A549 (cell line): ENCODE results near the gene HHATL. TPM values are rescaled to one million over a fixed set of nuclear protein-coding genes. Genes with fewer than 3 reads are reported as not detected.

Experiments
- ATAC-seq, 2 experiments: fragments of 200-7000 bp in 1 of 2; fragments of >200 bp in 1 of 2; cut with Nextera tagmentation in 1 of 2; cut with Tn5 transposase in 1 of 2; 3 replicates each; pipeline versions ENCODE4 v1.8.0 to v1.9.1; 2018 to 2020; ENCODE audit warnings: mild to moderate bottlenecking in 1 of 2, moderate library complexity in 1 of 2
- CTCF ChIA-PET: fragments of 300-600 bp; sonication (Branson Sonifier 250); formaldehyde crosslinking; extraction: SDS; loops from one replicate; lab custom pipeline; 2021; ENCODE audit warnings: antibody characterized with exemption, inconsistent platforms; lab: Yijun Ruan, JAX
- POLR2A ChIA-PET: fragments of 350-600 bp; formaldehyde crosslinking; extraction: SDS; loops from one replicate; lab custom pipeline; 2021; ENCODE audit warnings: antibody characterized with exemption, inconsistent platforms; lab: Yijun Ruan, JAX
- DNase-seq, 2 experiments: peaks; one replicate each; pipeline versions ENCODE4 v3.0.0 to v3.0.0-alpha.2; 2011 to 2016; ENCODE audit warnings: low read depth in 1 of 2, low spot score in 1 of 2
- FAIRE-seq: peaks from 2 replicates; lab custom pipeline; 2011; peaks lifted over from hg19 to GRCh38; lab: Jason Lieb, UNC
- H3K27ac ChIP-seq, 2 experiments: fragments of >200 bp; sonication (Bioruptor Twin); formaldehyde crosslinking; 3 replicates each; pipeline ENCODE4 v1.5.1; 2016 to 2017
- H3K4me1 ChIP-seq: fragments of >200 bp; sonication (Bioruptor Twin); formaldehyde crosslinking; 3 replicates; pipeline ENCODE4 v1.6.1; 2016
- H3K4me2 ChIP-seq: fragments of >200 bp; sonication (Bioruptor Twin); formaldehyde crosslinking; 3 replicates; pipeline ENCODE4 v1.6.1; 2016
- H3K4me3 ChIP-seq: fragments of >200 bp; sonication (Bioruptor Twin); formaldehyde crosslinking; 3 replicates; pipeline ENCODE4 v1.5.1; 2016
- H3K9me3 ChIP-seq: fragments of >200 bp; sonication (Bioruptor Twin); formaldehyde crosslinking; 3 replicates; pipeline ENCODE4 v1.6.1; 2016
- CHD2 ChIP-seq: fragments of 150-350 bp; IDR thresholded peaks from 2 replicates; pipeline ENCODE4 v1.6.1; 2014; ENCODE audit warnings: low read length; ENCODE audit not compliant: partially characterized antibody
- E2F6 ChIP-seq: IDR thresholded peaks from 2 replicates; pipeline ENCODE4 v1.6.1; 2012; ENCODE audit warnings: low read depth, borderline replicate concordance
- ELK1 ChIP-seq: fragments of 150-350 bp; IDR thresholded peaks from 2 replicates; pipeline ENCODE4 v1.6.1; 2014; ENCODE audit warnings: low read depth, mild to moderate bottlenecking, low read length
- HOXA7 ChIP-seq: fragments of 250-450 bp; sonication (Bioruptor Pico); IDR thresholded peaks from 2 replicates; pipeline ENCODE4 v1.5.0; 2020; ENCODE audit warnings: mild to moderate bottlenecking, moderate library complexity
- MAFK ChIP-seq: fragments of 450-650 bp; IDR thresholded peaks from 2 replicates; pipeline ENCODE4 v1.6.1; 2014; ENCODE audit not compliant: partially characterized antibody
- MAZ ChIP-seq: fragments of 150-350 bp; IDR thresholded peaks from 2 replicates; pipeline ENCODE4 v1.6.1; 2014; ENCODE audit warnings: antibody characterized with exemption, low read depth, low read length, borderline replicate concordance
- NR3C1 ChIP-seq: fragments of >200 bp; sonication (Bioruptor Twin); formaldehyde crosslinking; IDR thresholded peaks from 3 replicates; pipeline ENCODE4 v1.6.1; 2017
- PHF8 ChIP-seq: fragments of 200-600 bp; sonication (generic); IDR thresholded peaks from 2 replicates; pipeline ENCODE4 v1.6.1; 2016; ENCODE audit warnings: low read depth, mild to moderate bottlenecking, antibody characterized with exemption, moderate library complexity, borderline replicate concordance
- RARB ChIP-seq: fragments of 250-450 bp; sonication (Bioruptor Pico); IDR thresholded peaks from 2 replicates; pipeline ENCODE4 v1.8.0; 2021; ENCODE audit warnings: mild to moderate bottlenecking, moderate library complexity
- REST ChIP-seq: fragments of 200-600 bp; sonication (generic); IDR thresholded peaks from 2 replicates; pipeline ENCODE4 v1.6.1; 2016; ENCODE audit warnings: antibody characterized with exemption, mild to moderate bottlenecking, moderate library complexity
- RFX5 ChIP-seq: fragments of 450-650 bp; IDR thresholded peaks from 2 replicates; pipeline ENCODE4 v1.7.1; 2014; ENCODE audit warnings: antibody characterized with exemption, mild to moderate bottlenecking, moderate library complexity
- ZC3H11A ChIP-seq: fragments of 450-650 bp; IDR thresholded peaks from 2 replicates; pipeline ENCODE4 v1.6.1; 2014; ENCODE audit warnings: antibody characterized with exemption, mild to moderate bottlenecking
- WGBS: methylation state at CpG from one replicate; pipeline ENCODE4 v1.1.6; 2017; ENCODE audit errors: missing lambda C conversion rate; 5-methylcytosine and 5-hydroxymethylcytosine counted together
- polyA plus RNA-seq, 4 experiments: library from polyadenylated mRNA; depleted of rRNA in 3 of 4; stranded (reverse); fragments of >200 nt; fragmentation: RNase III in 1 of 4; extraction: RNeasy Plus Mini Kit Qiagen cat#74134 plus additional on column Dnase treatment in 1 of 4; gene quantifications; 2 replicates in 3 of 4; 3 replicates in 1 of 4; pipeline ENCODE4 v1.2.3, GENCODE V29; 2011 to 2017
- TF ChIP-seq, protein P1 (sequence below): fragments of >200 bp; sonication (Bioruptor Twin); formaldehyde crosslinking; IDR thresholded peaks from 3 replicates; pipeline ENCODE4 v1.6.1; 2016
- TF ChIP-seq, protein P2 (sequence below): IDR thresholded peaks from 2 replicates; pipeline ENCODE4 v1.6.1; 2012
- TF ChIP-seq, protein P3 (sequence below): fragments of 250-450 bp; sonication (Bioruptor Pico); IDR thresholded peaks from 2 replicates; pipeline ENCODE4 v1.5.0; 2020; ENCODE audit warnings: low read depth, mild to moderate bottlenecking, moderate library complexity
- TF ChIP-seq, protein P4 (sequence below): fragments of 450-650 bp; IDR thresholded peaks from 2 replicates; pipeline ENCODE4 v1.6.1; 2014; ENCODE audit warnings: antibody characterized with exemption

Gene HHATL
- polyA plus RNA-seq, 2 of the 4 experiments (the other 2 are of a cell fraction) = not detected

- Histone ChIP-seq H3K9me3 (no peaks in the 10 kb centered on the region), H3K4me1 (no peaks in the 10 kb centered on the region), H3K4me3 (no peak overlapping the region), H3K4me2 (no peak overlapping the region), H3K27ac (no peak overlapping the region)
- 32% methylated on average over 4 of the region's 6 CpGs for WGBS
- no peak for DNase-seq
- no peak for ATAC-seq
- no peak for FAIRE-seq
- ChIA-PET CTCF (no interaction called here), POLR2A (no interaction called here)
- TF ChIP-seq, protein P1, sequence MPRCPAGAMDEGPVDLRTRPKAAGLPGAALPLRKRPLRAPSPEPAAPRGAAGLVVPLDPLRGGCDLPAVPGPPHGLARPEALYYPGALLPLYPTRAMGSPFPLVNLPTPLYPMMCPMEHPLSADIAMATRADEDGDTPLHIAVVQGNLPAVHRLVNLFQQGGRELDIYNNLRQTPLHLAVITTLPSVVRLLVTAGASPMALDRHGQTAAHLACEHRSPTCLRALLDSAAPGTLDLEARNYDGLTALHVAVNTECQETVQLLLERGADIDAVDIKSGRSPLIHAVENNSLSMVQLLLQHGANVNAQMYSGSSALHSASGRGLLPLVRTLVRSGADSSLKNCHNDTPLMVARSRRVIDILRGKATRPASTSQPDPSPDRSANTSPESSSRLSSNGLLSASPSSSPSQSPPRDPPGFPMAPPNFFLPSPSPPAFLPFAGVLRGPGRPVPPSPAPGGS = no peak
- TF ChIP-seq, protein P2, sequence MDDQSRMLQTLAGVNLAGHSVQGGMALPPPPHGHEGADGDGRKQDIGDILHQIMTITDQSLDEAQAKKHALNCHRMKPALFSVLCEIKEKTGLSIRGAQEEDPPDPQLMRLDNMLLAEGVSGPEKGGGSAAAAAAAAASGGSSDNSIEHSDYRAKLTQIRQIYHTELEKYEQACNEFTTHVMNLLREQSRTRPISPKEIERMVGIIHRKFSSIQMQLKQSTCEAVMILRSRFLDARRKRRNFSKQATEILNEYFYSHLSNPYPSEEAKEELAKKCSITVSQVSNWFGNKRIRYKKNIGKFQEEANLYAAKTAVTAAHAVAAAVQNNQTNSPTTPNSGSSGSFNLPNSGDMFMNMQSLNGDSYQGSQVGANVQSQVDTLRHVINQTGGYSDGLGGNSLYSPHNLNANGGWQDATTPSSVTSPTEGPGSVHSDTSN = no peak
- TF ChIP-seq HOXA7 (CRISPR knock-in tag) (no peak), RFX5 (no peak), REST (no peak), E2F6 (no peak), MAFK (no peak), ZC3H11A (no peak), PHF8 (no peak), ELK1 (no peak), RARB (CRISPR knock-in tag) (no peak), NR3C1 (no peak), MAZ (no peak), CHD2 (no peak)
- TF ChIP-seq, protein P3, sequence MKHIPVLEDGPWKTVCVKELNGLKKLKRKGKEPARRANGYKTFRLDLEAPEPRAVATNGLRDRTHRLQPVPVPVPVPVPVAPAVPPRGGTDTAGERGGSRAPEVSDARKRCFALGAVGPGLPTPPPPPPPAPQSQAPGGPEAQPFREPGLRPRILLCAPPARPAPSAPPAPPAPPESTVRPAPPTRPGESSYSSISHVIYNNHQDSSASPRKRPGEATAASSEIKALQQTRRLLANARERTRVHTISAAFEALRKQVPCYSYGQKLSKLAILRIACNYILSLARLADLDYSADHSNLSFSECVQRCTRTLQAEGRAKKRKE (CRISPR knock-in tag) = no peak
- TF ChIP-seq, protein P4, sequence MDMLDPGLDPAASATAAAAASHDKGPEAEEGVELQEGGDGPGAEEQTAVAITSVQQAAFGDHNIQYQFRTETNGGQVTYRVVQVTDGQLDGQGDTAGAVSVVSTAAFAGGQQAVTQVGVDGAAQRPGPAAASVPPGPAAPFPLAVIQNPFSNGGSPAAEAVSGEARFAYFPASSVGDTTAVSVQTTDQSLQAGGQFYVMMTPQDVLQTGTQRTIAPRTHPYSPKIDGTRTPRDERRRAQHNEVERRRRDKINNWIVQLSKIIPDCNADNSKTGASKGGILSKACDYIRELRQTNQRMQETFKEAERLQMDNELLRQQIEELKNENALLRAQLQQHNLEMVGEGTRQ = no peak
These were observed 540 bp upstream of the HHATL start for GRCh38 chr3:42702982-42703694.
